Hepatocyte (in vitro differentiated cells): ENCODE data around the gene ZNF322. TPM values are rescaled to one million over a fixed set of nuclear protein-coding genes. Genes with fewer than 3 reads are reported as not detected.

Experiments
- DNase-seq: peaks from one replicate; pipeline ENCODE4 v3.0.0-alpha.2; 2016; ENCODE audit warnings: low spot score
- H2AFZ ChIP-seq: fragments of 200-600 bp; sonication (generic); 2 replicates; pipeline ENCODE4 v1.6.0; 2016; ENCODE audit warnings: antibody characterized with exemption, mild to moderate bottlenecking
- H3K27ac ChIP-seq: fragments of 200-600 bp; sonication (generic); 2 replicates; pipeline ENCODE4 v1.5.1; 2016; ENCODE audit warnings: mild to moderate bottlenecking
- H3K27me3 ChIP-seq: fragments of 200-600 bp; sonication (generic); 2 replicates; pipeline ENCODE4 v1.6.1; 2016
- H3K36me3 ChIP-seq: fragments of 200-600 bp; sonication (generic); replicated peaks from 2 replicates; pipeline ENCODE4 v1.5.1; 2016; ENCODE audit warnings: low read depth; ENCODE audit not compliant: insufficient read depth
- H3K4me1 ChIP-seq: fragments of 200-600 bp; sonication (generic); 2 replicates; pipeline ENCODE4 v1.5.1; 2016; ENCODE audit warnings: mild to moderate bottlenecking, moderate library complexity; ENCODE audit not compliant: insufficient read depth
- H3K4me2 ChIP-seq: fragments of 200-600 bp; sonication (generic); 2 replicates; pipeline ENCODE4 v1.6.0; 2016
- H3K4me3 ChIP-seq: fragments of 200-600 bp; sonication (generic); 2 replicates; pipeline ENCODE4 v1.5.1; 2016; ENCODE audit warnings: mild to moderate bottlenecking
- H3K79me2 ChIP-seq: fragments of 200-600 bp; sonication (generic); 2 replicates; pipeline ENCODE4 v1.6.0; 2017; ENCODE audit warnings: mild to moderate bottlenecking
- H3K9me2 ChIP-seq: fragments of 200-600 bp; sonication (generic); replicated peaks from 2 replicates; pipeline ENCODE4 v1.6.0; 2017; ENCODE audit warnings: mild to moderate bottlenecking; ENCODE audit not compliant: insufficient read depth
- H3K9me3 ChIP-seq: fragments of 200-600 bp; sonication (generic); 2 replicates; pipeline ENCODE4 v1.5.1; 2016; ENCODE audit warnings: low read depth, mild to moderate bottlenecking
- H4K20me1 ChIP-seq: fragments of 200-600 bp; sonication (generic); 2 replicates; pipeline ENCODE4 v1.6.0; 2016; ENCODE audit warnings: mild to moderate bottlenecking; ENCODE audit not compliant: insufficient read depth, poor library complexity, severe bottlenecking
- CTCF ChIP-seq: fragments of 200-600 bp; sonication (generic); IDR thresholded peaks from 2 replicates; pipeline ENCODE4 v1.5.1; 2016; ENCODE audit warnings: antibody characterized with exemption, mild to moderate bottlenecking; ENCODE audit not compliant: poor library complexity
- EZH2 ChIP-seq: fragments of 200-600 bp; sonication (generic); IDR thresholded peaks from 2 replicates; pipeline ENCODE4 v1.6.1; 2016; ENCODE audit warnings: antibody characterized with exemption, mild to moderate bottlenecking, borderline replicate concordance
- EZH2phosphoT487 ChIP-seq: fragments of 200-600 bp; sonication (generic); IDR thresholded peaks from one replicate; pipeline ENCODE4 v1.6.1; 2018; ENCODE audit warnings: antibody characterized with exemption, mild to moderate bottlenecking, low read depth, moderate library complexity; ENCODE audit not compliant: unreplicated experiment, severe bottlenecking
- WGBS: methylation state at CpG from one replicate; pipeline ENCODE4 v1.1.6; 2016; ENCODE audit warnings: low lambda C conversion rate; ENCODE audit errors: missing lambda C conversion rate; 5-methylcytosine and 5-hydroxymethylcytosine counted together
- polyA plus RNA-seq: library from polyadenylated mRNA; unstranded; fragments of >200 nt; fragmentation: Nextera tagmentation; extraction: Ambion mirVana; gene quantifications from 2 replicates; pipeline ENCODE4 v1.2.1, GENCODE V29; 2016
- total RNA-seq: library from RNA; depleted of rRNA; stranded (reverse); fragments of >200 nt; gene quantifications from 2 replicates; pipeline ENCODE4 v1.2.3, GENCODE V29; 2014

Gene ZNF322
- total and polyA plus RNA-seq, 2 experiments from 2014 or later: 14.3 to 23.6 TPM

- H4K20me1 ChIP-seq: no peaks in the 10 kb centered on the region
- no peaks in the 10 kb centered on the region for H3K36me3 ChIP-seq
- peaks cover 6% of the 10 kb centered on the region for H3K4me1 ChIP-seq
- H3K4me2 ChIP-seq: peak within 1 kb of the TSS; percentile 94
- H3K4me3 ChIP-seq: peak within 1 kb of the TSS; percentile 74
- TF ChIP-seq CTCF (no peak), EZH2 (no peak)
- peaks cover 20% of the 10 kb centered on the region for H3K79me2 ChIP-seq
- peak within 1 kb of the TSS; percentile 82 for H3K27ac ChIP-seq
- H3K9me3 ChIP-seq: no peaks in the 10 kb centered on the region
- WGBS: 2% methylated on average over 50 of the region's 51 CpGs
- peak; percentile 98 for DNase-seq
- no peaks in the 10 kb centered on the region for H3K9me2 ChIP-seq
- peaks cover 30% of the 10 kb centered on the region for H3K27me3 ChIP-seq
- H2AFZ ChIP-seq: peak within 1 kb of the TSS; percentile 77
Measured at GRCh38 chr6:26596579-26597388, 62.8 kb downstream of the ZNF322 start, which contains the start of gene ABT1. Gene ABT1, plus strand, starts transcription at chr6:26596953. Its CDS starts 30 bp downstream, at chr6:26596983.

GRCh38 chr6:26595669-26596269 is 63.8 kb downstream of the ZNF322 start:
- peak; percentile 96 for DNase-seq
- peaks cover 38% of the 10 kb centered on the region for H3K27me3 ChIP-seq
- peak overlapping the region; percentile 91 for H3K4me2 ChIP-seq
- WGBS: 1% methylated on average over 39 of the region's 39 CpGs
- H2AFZ ChIP-seq: peak overlapping the region; percentile 70
- no peaks in the 10 kb centered on the region for H3K9me3 ChIP-seq
- peaks cover 6% of the 10 kb centered on the region for H3K4me1 ChIP-seq
- no peaks in the 10 kb centered on the region for H3K36me3 ChIP-seq
- no peaks in the 10 kb centered on the region for H3K9me2 ChIP-seq
- no peaks in the 10 kb centered on the region for H4K20me1 ChIP-seq
- peaks cover 20% of the 10 kb centered on the region for H3K79me2 ChIP-seq
- TF ChIP-seq CTCF (peak; percentile 91), EZH2 (no peak), EZH2phosphoT487 (no peak)
- H3K4me3 ChIP-seq: peak overlapping the region; percentile 44
- H3K27ac ChIP-seq: peak overlapping the region; percentile 71

GRCh38 chr6:26594730-26595632 is 64.6 kb downstream of the ZNF322 start:
- peak; percentile 36 for DNase-seq
- Histone ChIP-seq H3K27me3 (peaks cover 44% of the 10 kb centered on the region), H3K9me3 (no peaks in the 10 kb centered on the region), H3K4me1 (peaks cover 6% of the 10 kb centered on the region), H3K4me2 (peak overlapping the region; percentile 91), H3K27ac (peak overlapping the region; percentile 22), H2AFZ (peak overlapping the region; percentile 65), H3K4me3 (peak overlapping the region; percentile 22), H3K36me3 (no peaks in the 10 kb centered on the region), H3K9me2 (no peaks in the 10 kb centered on the region), H3K79me2 (peaks cover 20% of the 10 kb centered on the region), H4K20me1 (no peaks in the 10 kb centered on the region)
- WGBS: 17% methylated on average over 23 of the region's 23 CpGs
- no peak for TF ChIP-seq CTCF
